ENCODE measurements around the gene DPF1.

DNA sequence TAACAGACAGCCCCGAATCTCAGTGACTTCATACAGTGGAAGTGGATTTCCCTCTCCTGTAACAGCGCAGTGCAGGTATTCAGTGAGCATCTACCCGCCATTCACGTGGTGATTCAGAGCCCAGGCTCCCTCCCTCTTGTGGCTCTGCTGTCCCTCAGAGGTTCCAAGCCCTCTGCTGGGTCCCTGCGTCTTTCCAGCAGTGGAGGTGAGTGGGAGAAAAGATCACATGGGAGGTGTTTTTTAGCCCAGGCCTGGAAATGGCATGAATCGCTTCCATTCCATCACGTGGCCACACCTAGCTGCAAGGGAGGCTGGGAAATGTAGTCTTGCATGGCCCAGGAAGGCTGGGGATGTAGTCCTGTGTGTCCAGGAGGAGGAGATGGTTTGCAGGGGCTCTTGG lies 61.4 kb downstream of the DPF1 start:
- TF ChIP-seq, protein P1, sequence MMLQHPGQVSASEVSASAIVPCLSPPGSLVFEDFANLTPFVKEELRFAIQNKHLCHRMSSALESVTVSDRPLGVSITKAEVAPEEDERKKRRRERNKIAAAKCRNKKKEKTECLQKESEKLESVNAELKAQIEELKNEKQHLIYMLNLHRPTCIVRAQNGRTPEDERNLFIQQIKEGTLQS (IDR thresholded peaks at IDR 0.05) = no peak
- TF ChIP-seq EGR1 (IDR thresholded peaks at IDR 0.05; ENCODE audit: low read depth in 2 of 2) = no peak
- TF ChIP-seq, protein P2, sequence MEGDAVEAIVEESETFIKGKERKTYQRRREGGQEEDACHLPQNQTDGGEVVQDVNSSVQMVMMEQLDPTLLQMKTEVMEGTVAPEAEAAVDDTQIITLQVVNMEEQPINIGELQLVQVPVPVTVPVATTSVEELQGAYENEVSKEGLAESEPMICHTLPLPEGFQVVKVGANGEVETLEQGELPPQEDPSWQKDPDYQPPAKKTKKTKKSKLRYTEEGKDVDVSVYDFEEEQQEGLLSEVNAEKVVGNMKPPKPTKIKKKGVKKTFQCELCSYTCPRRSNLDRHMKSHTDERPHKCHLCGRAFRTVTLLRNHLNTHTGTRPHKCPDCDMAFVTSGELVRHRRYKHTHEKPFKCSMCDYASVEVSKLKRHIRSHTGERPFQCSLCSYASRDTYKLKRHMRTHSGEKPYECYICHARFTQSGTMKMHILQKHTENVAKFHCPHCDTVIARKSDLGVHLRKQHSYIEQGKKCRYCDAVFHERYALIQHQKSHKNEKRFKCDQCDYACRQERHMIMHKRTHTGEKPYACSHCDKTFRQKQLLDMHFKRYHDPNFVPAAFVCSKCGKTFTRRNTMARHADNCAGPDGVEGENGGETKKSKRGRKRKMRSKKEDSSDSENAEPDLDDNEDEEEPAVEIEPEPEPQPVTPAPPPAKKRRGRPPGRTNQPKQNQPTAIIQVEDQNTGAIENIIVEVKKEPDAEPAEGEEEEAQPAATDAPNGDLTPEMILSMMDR (IDR thresholded peaks at IDR 0.05; ENCODE audit: low read depth, low read length, missing input control) = no peak
- TF ChIP-seq, protein P3, sequence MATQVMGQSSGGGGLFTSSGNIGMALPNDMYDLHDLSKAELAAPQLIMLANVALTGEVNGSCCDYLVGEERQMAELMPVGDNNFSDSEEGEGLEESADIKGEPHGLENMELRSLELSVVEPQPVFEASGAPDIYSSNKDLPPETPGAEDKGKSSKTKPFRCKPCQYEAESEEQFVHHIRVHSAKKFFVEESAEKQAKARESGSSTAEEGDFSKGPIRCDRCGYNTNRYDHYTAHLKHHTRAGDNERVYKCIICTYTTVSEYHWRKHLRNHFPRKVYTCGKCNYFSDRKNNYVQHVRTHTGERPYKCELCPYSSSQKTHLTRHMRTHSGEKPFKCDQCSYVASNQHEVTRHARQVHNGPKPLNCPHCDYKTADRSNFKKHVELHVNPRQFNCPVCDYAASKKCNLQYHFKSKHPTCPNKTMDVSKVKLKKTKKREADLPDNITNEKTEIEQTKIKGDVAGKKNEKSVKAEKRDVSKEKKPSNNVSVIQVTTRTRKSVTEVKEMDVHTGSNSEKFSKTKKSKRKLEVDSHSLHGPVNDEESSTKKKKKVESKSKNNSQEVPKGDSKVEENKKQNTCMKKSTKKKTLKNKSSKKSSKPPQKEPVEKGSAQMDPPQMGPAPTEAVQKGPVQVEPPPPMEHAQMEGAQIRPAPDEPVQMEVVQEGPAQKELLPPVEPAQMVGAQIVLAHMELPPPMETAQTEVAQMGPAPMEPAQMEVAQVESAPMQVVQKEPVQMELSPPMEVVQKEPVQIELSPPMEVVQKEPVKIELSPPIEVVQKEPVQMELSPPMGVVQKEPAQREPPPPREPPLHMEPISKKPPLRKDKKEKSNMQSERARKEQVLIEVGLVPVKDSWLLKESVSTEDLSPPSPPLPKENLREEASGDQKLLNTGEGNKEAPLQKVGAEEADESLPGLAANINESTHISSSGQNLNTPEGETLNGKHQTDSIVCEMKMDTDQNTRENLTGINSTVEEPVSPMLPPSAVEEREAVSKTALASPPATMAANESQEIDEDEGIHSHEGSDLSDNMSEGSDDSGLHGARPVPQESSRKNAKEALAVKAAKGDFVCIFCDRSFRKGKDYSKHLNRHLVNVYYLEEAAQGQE (IDR thresholded peaks at IDR 0.05) = no peak
- TF ChIP-seq, protein P4, sequence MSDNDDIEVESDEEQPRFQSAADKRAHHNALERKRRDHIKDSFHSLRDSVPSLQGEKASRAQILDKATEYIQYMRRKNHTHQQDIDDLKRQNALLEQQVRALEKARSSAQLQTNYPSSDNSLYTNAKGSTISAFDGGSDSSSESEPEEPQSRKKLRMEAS (IDR thresholded peaks at IDR 0.05) = no peak
- TF ChIP-seq JUND (IDR thresholded peaks at IDR 0.05) = no peak

Measured in liver (tissue), 3 donors.